Effector memory CD4-positive, alpha-beta T cell (primary cell): ENCODE results near the gene WNK1.

Source experiments
- DNase-seq, 3 donors: peaks; one replicate each; pipeline ENCODE4 v3.0.0-alpha.2; 2020
- H3K27ac ChIP-seq: 2 replicates; pipeline ENCODE4 v1.7.0; 2013; ENCODE audit warnings: mild to moderate bottlenecking, low read length, moderate library complexity; ENCODE audit not compliant: insufficient read depth, poor library complexity, severe bottlenecking
- H3K27me3 ChIP-seq: replicated peaks from 2 replicates; pipeline ENCODE4 v1.7.0; 2013; ENCODE audit warnings: mild to moderate bottlenecking, low read length; ENCODE audit not compliant: insufficient read depth, control insufficient read depth, poor library complexity, severe bottlenecking
- H3K36me3 ChIP-seq: 2 replicates; pipeline ENCODE4 v1.7.0; 2013; ENCODE audit warnings: mild to moderate bottlenecking, low read length, moderate library complexity; ENCODE audit not compliant: control insufficient read depth, insufficient read depth
- H3K4me1 ChIP-seq: 2 replicates; pipeline ENCODE4 v1.7.0; 2013; ENCODE audit warnings: low read length, mild to moderate bottlenecking; ENCODE audit not compliant: control insufficient read depth, insufficient read depth, poor library complexity, severe bottlenecking
- H3K4me3 ChIP-seq: 2 replicates; pipeline ENCODE4 v1.7.0; 2013; ENCODE audit warnings: low read length, low read depth, mild to moderate bottlenecking; ENCODE audit not compliant: insufficient read depth, poor library complexity, severe bottlenecking
- H3K9me3 ChIP-seq: 2 replicates; pipeline ENCODE4 v1.7.0; 2013; ENCODE audit warnings: mild to moderate bottlenecking, low read length, moderate library complexity; ENCODE audit not compliant: control insufficient read depth

The WNK1 gene

GRCh38 chr12:905261-906031 lies 153.1 kb downstream of the WNK1 start:
- H3K9me3 ChIP-seq = no peaks in the 10 kb centered on the region
- H3K4me3 ChIP-seq = no peak overlapping the region
- H3K27ac ChIP-seq = peak overlapping the region; percentile 11
- no peaks in the 10 kb centered on the region for H3K4me1 ChIP-seq
- peaks cover 90% of the 10 kb centered on the region for H3K36me3 ChIP-seq
- no peak for DNase-seq
- H3K27me3 ChIP-seq = no peaks in the 10 kb centered on the region

- H3K27ac ChIP-seq = no peak overlapping the region
- peak in 1 of 3 donors; percentile 2 for DNase-seq
Measured at GRCh38 chr12:906062-906585, 153.7 kb downstream of the WNK1 start.

GRCh38 chr12:907413-908185 lies 155.2 kb downstream of the WNK1 start:
- Histone ChIP-seq H3K27me3 (no peaks in the 10 kb centered on the region), H3K27ac (no peak overlapping the region), H3K4me3 (no peak overlapping the region), H3K9me3 (no peaks in the 10 kb centered on the region), H3K36me3 (peaks cover 91% of the 10 kb centered on the region), H3K4me1 (no peaks in the 10 kb centered on the region)
- no peak for DNase-seq

More at GRCh38 chr12:906062-906585, 153.7 kb downstream of the WNK1 start:
- no peaks in the 10 kb centered on the region for H3K9me3 ChIP-seq
- H3K27me3 ChIP-seq = no peaks in the 10 kb centered on the region
- no peak overlapping the region for H3K4me3 ChIP-seq
- no peaks in the 10 kb centered on the region for H3K4me1 ChIP-seq
- peaks cover 90% of the 10 kb centered on the region for H3K36me3 ChIP-seq

GRCh38 chr12:909861-910260 lies 157.5 kb downstream of the WNK1 start:
- Histone ChIP-seq H3K9me3 (no peaks in the 10 kb centered on the region), H3K27ac (no peak overlapping the region), H3K4me1 (no peaks in the 10 kb centered on the region), H3K27me3 (no peaks in the 10 kb centered on the region), H3K4me3 (no peak overlapping the region), H3K36me3 (peaks cover 93% of the 10 kb centered on the region)
- no peak for DNase-seq

GRCh38 chr12:910416-910815 lies 158.0 kb downstream of the WNK1 start:
- Histone ChIP-seq H3K4me3 (no peak overlapping the region), H3K36me3 (peaks cover 92% of the 10 kb centered on the region), H3K27ac (no peak overlapping the region), H3K4me1 (no peaks in the 10 kb centered on the region), H3K27me3 (no peaks in the 10 kb centered on the region), H3K9me3 (no peaks in the 10 kb centered on the region)
- no peak for DNase-seq

- Histone ChIP-seq H3K27ac (no peak overlapping the region), H3K36me3 (peaks cover 88% of the 10 kb centered on the region), H3K9me3 (no peaks in the 10 kb centered on the region), H3K4me1 (no peaks in the 10 kb centered on the region), H3K27me3 (no peaks in the 10 kb centered on the region), H3K4me3 (no peak overlapping the region)
- DNase-seq = no peak
Measured at GRCh38 chr12:911191-911826, 158.9 kb downstream of the WNK1 start.

GRCh38 chr12:912466-913235 lies 160.3 kb downstream of the WNK1 start:
- no peaks in the 10 kb centered on the region for H3K4me1 ChIP-seq
- no peaks in the 10 kb centered on the region for H3K27me3 ChIP-seq
- H3K27ac ChIP-seq = no peak overlapping the region
- peaks cover 87% of the 10 kb centered on the region for H3K36me3 ChIP-seq
- H3K4me3 ChIP-seq = no peak overlapping the region
- DNase-seq = no peak
- H3K9me3 ChIP-seq = no peaks in the 10 kb centered on the region

- H3K36me3 ChIP-seq = peaks cover 78% of the 10 kb centered on the region
- no peak for DNase-seq
- no peak overlapping the region for H3K4me3 ChIP-seq
- no peaks in the 10 kb centered on the region for H3K9me3 ChIP-seq
- H3K27me3 ChIP-seq = no peaks in the 10 kb centered on the region
- H3K27ac ChIP-seq = no peak overlapping the region
- H3K4me1 ChIP-seq = no peaks in the 10 kb centered on the region
Measured at GRCh38 chr12:913919-914698, 161.7 kb downstream of the WNK1 start.

- Histone ChIP-seq H3K27ac (no peak overlapping the region), H3K27me3 (no peaks in the 10 kb centered on the region), H3K4me3 (no peak overlapping the region), H3K36me3 (peaks cover 71% of the 10 kb centered on the region), H3K9me3 (no peaks in the 10 kb centered on the region), H3K4me1 (no peaks in the 10 kb centered on the region)
- DNase-seq = no peak
Measured at GRCh38 chr12:915090-915489, 162.7 kb downstream of the WNK1 start.
